HepG2 (cell line): ENCODE measurements around the gene CDT1. TPM values are rescaled to one million over a fixed set of nuclear protein-coding genes. Genes with fewer than 3 reads are reported as not detected.

Experiments
- DMAP1 ChIP-seq: IDR thresholded peaks from 2 replicates; pipeline ENCODE4 v1.6.1; 2016
- E2F2 ChIP-seq: sonication (generic); formaldehyde crosslinking; IDR thresholded peaks from 2 replicates; pipeline ENCODE4 v1.4.0; 2020; ENCODE audit warnings: missing genetic modification reagents, borderline replicate concordance
- FOXJ3 ChIP-seq: sonication (generic); formaldehyde crosslinking; IDR thresholded peaks from 2 replicates; pipeline ENCODE4 v1.4.0; 2020; ENCODE audit warnings: missing genetic modification reagents, mild to moderate bottlenecking, borderline replicate concordance
- HNRNPL ChIP-seq: fragments of 200-400 bp; formaldehyde crosslinking; IDR thresholded peaks from 2 replicates; pipeline ENCODE4 v1.6.1; 2017; ENCODE audit warnings: mild to moderate bottlenecking, low read depth, low read length
- KDM5A ChIP-seq: fragments of 200-600 bp; sonication (generic); IDR thresholded peaks from 2 replicates; pipeline ENCODE4 v1.7.0; 2018; ENCODE audit warnings: antibody characterized with exemption, mild to moderate bottlenecking, low read length, borderline replicate concordance
- KDM6A ChIP-seq: IDR thresholded peaks from 2 replicates; pipeline ENCODE4 v1.6.1; 2016; ENCODE audit warnings: low read depth
- PAX8 ChIP-seq: sonication (generic); formaldehyde crosslinking; IDR thresholded peaks from 2 replicates; pipeline ENCODE4 v1.8.0; 2022; ENCODE audit warnings: mild to moderate bottlenecking, missing genetic modification reagents, borderline replicate concordance
- PCBP1 ChIP-seq: fragments of 200-400 bp; formaldehyde crosslinking; IDR thresholded peaks from 2 replicates; pipeline ENCODE4 v1.6.1; 2017; ENCODE audit warnings: mild to moderate bottlenecking, low read depth, low read length, borderline replicate concordance
- PPARG ChIP-seq: conservative IDR thresholded peaks from 2 replicates; pipeline ENCODE4 v1.6.1; 2016; ENCODE audit warnings: missing biosample characterization, missing genetic modification reagents
- RBAK ChIP-seq: sonication (generic); formaldehyde crosslinking; IDR thresholded peaks from 2 replicates; pipeline ENCODE4 v1.5.1; 2020; ENCODE audit warnings: mild to moderate bottlenecking, missing genetic modification reagents
- RCOR2 ChIP-seq: IDR thresholded peaks from 2 replicates; pipeline ENCODE4 v1.6.1; 2016; ENCODE audit warnings: missing biosample characterization, missing genetic modification reagents
- ZBTB8A ChIP-seq: sonication (generic); formaldehyde crosslinking; IDR thresholded peaks from 2 replicates; pipeline ENCODE4 v1.4.0; 2020; ENCODE audit warnings: mild to moderate bottlenecking, low read depth, missing genetic modification reagents, borderline replicate concordance
- ZNF10 ChIP-seq: sonication (generic); formaldehyde crosslinking; IDR thresholded peaks from 2 replicates; pipeline ENCODE4 v1.4.0; 2020; ENCODE audit warnings: mild to moderate bottlenecking, low read depth, missing genetic modification reagents, borderline replicate concordance
- ZNF207 ChIP-seq: fragments of 450-650 bp; IDR thresholded peaks from 2 replicates; pipeline ENCODE4 v1.6.1; 2016; ENCODE audit warnings: antibody characterized with exemption, borderline replicate concordance
- ZNF446 ChIP-seq: sonication (generic); formaldehyde crosslinking; IDR thresholded peaks from 2 replicates; pipeline ENCODE4 v1.5.0; 2020; ENCODE audit warnings: mild to moderate bottlenecking, missing genetic modification reagents
- ZNF574 ChIP-seq: sonication (generic); formaldehyde crosslinking; IDR thresholded peaks from 2 replicates; pipeline ENCODE4 v1.4.0; 2020; ENCODE audit warnings: missing genetic modification reagents
- ZNF773 ChIP-seq: sonication (generic); formaldehyde crosslinking; IDR thresholded peaks from 2 replicates; pipeline ENCODE4 v1.4.0; 2020; ENCODE audit warnings: missing genetic modification reagents, borderline replicate concordance
- polyA plus RNA-seq, 8 experiments: library from polyadenylated mRNA; depleted of rRNA in 3 of 8; stranded (reverse) in 7 of 8; unstranded in 1 of 8; fragments of >200 nt; fragmentation: Illumina TruSeq in 4 of 8; extraction: Trizol in 4 of 8; gene quantifications; 2 replicates each; pipeline versions ENCODE4 v1.2.1 to v1.2.3, GENCODE V29; 2011 to 2016; ENCODE audit warnings: low read depth in 4 of 8, missing spikeins in 1 of 8, mixed read lengths in 1 of 8; ENCODE audit not compliant: insufficient read depth in 1 of 8
- total RNA-seq, 5 experiments: library from RNA; depleted of rRNA; stranded (reverse); fragments of >200 nt; fragmentation: Illumina TruSeq; extraction: Trizol; gene quantifications; 2 replicates each; pipeline ENCODE4 v1.2.3, GENCODE V29; 2016; ENCODE audit warnings: low read depth in 1 of 5
- TF ChIP-seq, protein P1 (sequence below): sonication (generic); formaldehyde crosslinking; IDR thresholded peaks from 2 replicates; pipeline ENCODE4 v1.5.1; 2020; ENCODE audit warnings: missing genetic modification reagents, mild to moderate bottlenecking, borderline replicate concordance
- TF ChIP-seq, protein P2 (sequence below): IDR thresholded peaks from 2 replicates; pipeline ENCODE4 v1.6.1; 2016; ENCODE audit warnings: low read depth, missing genetic modification reagents, missing compliant biosample characterization

CDT1 gene
- total and polyA plus RNA-seq, 2 of the 13 experiments (the other 11 are each of a cell fraction or from before 2014, with no cell fraction given) = 23.1 to 23.8 TPM

- TF ChIP-seq ZNF10 (CRISPR knock-in tag) (no peak), ZNF446 (CRISPR knock-in tag) (no peak), E2F2 (CRISPR knock-in tag) (no peak), PPARG (CRISPR knock-in tag) (peak; percentile 58; the same call in 1 of the 2 replicates), RBAK (CRISPR knock-in tag) (no peak), FOXJ3 (no peak), DMAP1 (CRISPR knock-in tag) (no peak; the same call in 1 of the 2 replicates), PCBP1 (no peak), PAX8 (0 out of 2 replicates have a peak, but pooled peaks have one; percentile 1), ZNF773 (no peak), KDM6A (CRISPR knock-in tag) (no peak), KDM5A (no peak), ZNF574 (CRISPR knock-in tag) (peak; percentile 9; the same call in 1 of the 2 replicates), HNRNPL (no peak), RCOR2 (CRISPR knock-in tag) (no peak), ZBTB8A (no peak), ZNF207 (no peak)
- TF ChIP-seq, protein P1, sequence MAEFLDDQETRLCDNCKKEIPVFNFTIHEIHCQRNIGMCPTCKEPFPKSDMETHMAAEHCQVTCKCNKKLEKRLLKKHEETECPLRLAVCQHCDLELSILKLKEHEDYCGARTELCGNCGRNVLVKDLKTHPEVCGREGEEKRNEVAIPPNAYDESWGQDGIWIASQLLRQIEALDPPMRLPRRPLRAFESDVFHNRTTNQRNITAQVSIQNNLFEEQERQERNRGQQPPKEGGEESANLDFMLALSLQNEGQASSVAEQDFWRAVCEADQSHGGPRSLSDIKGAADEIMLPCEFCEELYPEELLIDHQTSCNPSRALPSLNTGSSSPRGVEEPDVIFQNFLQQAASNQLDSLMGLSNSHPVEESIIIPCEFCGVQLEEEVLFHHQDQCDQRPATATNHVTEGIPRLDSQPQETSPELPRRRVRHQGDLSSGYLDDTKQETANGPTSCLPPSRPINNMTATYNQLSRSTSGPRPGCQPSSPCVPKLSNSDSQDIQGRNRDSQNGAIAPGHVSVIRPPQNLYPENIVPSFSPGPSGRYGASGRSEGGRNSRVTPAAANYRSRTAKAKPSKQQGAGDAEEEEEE (CRISPR knock-in tag) = no peak
- TF ChIP-seq, protein P2, sequence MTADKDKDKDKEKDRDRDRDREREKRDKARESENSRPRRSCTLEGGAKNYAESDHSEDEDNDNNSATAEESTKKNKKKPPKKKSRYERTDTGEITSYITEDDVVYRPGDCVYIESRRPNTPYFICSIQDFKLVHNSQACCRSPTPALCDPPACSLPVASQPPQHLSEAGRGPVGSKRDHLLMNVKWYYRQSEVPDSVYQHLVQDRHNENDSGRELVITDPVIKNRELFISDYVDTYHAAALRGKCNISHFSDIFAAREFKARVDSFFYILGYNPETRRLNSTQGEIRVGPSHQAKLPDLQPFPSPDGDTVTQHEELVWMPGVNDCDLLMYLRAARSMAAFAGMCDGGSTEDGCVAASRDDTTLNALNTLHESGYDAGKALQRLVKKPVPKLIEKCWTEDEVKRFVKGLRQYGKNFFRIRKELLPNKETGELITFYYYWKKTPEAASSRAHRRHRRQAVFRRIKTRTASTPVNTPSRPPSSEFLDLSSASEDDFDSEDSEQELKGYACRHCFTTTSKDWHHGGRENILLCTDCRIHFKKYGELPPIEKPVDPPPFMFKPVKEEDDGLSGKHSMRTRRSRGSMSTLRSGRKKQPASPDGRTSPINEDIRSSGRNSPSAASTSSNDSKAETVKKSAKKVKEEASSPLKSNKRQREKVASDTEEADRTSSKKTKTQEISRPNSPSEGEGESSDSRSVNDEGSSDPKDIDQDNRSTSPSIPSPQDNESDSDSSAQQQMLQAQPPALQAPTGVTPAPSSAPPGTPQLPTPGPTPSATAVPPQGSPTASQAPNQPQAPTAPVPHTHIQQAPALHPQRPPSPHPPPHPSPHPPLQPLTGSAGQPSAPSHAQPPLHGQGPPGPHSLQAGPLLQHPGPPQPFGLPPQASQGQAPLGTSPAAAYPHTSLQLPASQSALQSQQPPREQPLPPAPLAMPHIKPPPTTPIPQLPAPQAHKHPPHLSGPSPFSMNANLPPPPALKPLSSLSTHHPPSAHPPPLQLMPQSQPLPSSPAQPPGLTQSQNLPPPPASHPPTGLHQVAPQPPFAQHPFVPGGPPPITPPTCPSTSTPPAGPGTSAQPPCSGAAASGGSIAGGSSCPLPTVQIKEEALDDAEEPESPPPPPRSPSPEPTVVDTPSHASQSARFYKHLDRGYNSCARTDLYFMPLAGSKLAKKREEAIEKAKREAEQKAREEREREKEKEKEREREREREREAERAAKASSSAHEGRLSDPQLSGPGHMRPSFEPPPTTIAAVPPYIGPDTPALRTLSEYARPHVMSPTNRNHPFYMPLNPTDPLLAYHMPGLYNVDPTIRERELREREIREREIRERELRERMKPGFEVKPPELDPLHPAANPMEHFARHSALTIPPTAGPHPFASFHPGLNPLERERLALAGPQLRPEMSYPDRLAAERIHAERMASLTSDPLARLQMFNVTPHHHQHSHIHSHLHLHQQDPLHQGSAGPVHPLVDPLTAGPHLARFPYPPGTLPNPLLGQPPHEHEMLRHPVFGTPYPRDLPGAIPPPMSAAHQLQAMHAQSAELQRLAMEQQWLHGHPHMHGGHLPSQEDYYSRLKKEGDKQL (CRISPR knock-in tag) = no peak
These were observed 43.0 kb upstream of the CDT1 start (continued) for GRCh38 chr16:88760424-88761142.
